Activated naive CD8-positive, alpha-beta T cell treated with anti-CD3 and anti-CD28 coated beads for 36 hours (primary cell): ENCODE results near the gene INTU. TPM values are rescaled to one million over a fixed set of nuclear protein-coding genes. Genes with fewer than 3 reads are reported as not detected.
"Not testable (repeated sequence)": the region's sequence is repeated elsewhere in the genome, so short reads cannot be mapped to it uniquely, and the experiment has no call there.

ENCODE experiments used
- DNase-seq: peaks from one replicate; pipeline ENCODE4 v3.0.0; 2021
- H3K27ac Mint-ChIP-seq: one replicate; pipeline ENCODE4 v1.8.0; 2022; ENCODE audit warnings: mild to moderate bottlenecking, moderate library complexity, mixed read lengths
- H3K27me3 Mint-ChIP-seq: one replicate; pipeline ENCODE4 v1.8.0; 2022; ENCODE audit warnings: mild to moderate bottlenecking, mixed read lengths
- H3K36me3 Mint-ChIP-seq: one replicate; pipeline ENCODE4 v1.8.0; 2021; ENCODE audit warnings: mild to moderate bottlenecking, mixed read lengths
- H3K4me1 Mint-ChIP-seq: one replicate; pipeline ENCODE4 v1.8.0; 2021; ENCODE audit warnings: mixed read lengths
- H3K4me3 Mint-ChIP-seq: one replicate; pipeline ENCODE4 v1.8.0; 2022; ENCODE audit warnings: mild to moderate bottlenecking, moderate library complexity, mixed read lengths
- H3K9me3 Mint-ChIP-seq: one replicate; pipeline ENCODE4 v1.8.0; 2022; ENCODE audit warnings: mixed read lengths
- total RNA-seq, 2 experiments: library from RNA; stranded (reverse); gene quantifications; one replicate each; pipeline ENCODE4 v1.2.3, GENCODE V29; 2021

INTU gene
- total RNA-seq, 2 experiments from 2014 or later: 0.32 to 0.35 TPM

- Mint-ChIP-seq H3K36me3 (no peaks in the 10 kb centered on the region), H3K9me3 (no peaks in the 10 kb centered on the region), H3K4me1 (peaks cover 4% of the 10 kb centered on the region), H3K27ac (no peak overlapping the region), H3K27me3 (peaks cover 63% of the 10 kb centered on the region), H3K4me3 (no peak overlapping the region)
- DNase-seq: no peak
Observed at GRCh38 chr4:127624173-127624572, 8.6 kb upstream of the INTU start.

- DNase-seq: no peak
- Mint-ChIP-seq H3K36me3 (no peaks in the 10 kb centered on the region), H3K4me3 (no peak overlapping the region), H3K9me3 (no peaks in the 10 kb centered on the region), H3K27me3 (peaks cover 66% of the 10 kb centered on the region), H3K27ac (no peak overlapping the region), H3K4me1 (peaks cover 9% of the 10 kb centered on the region)
Observed at GRCh38 chr4:127629371-127629770, 3.4 kb upstream of the INTU start.

GRCh38 chr4:127630152-127630551 is 2.6 kb upstream of the INTU start:
- DNase-seq: no peak
- Mint-ChIP-seq H3K9me3 (no peaks in the 10 kb centered on the region), H3K36me3 (no peaks in the 10 kb centered on the region), H3K27me3 (peaks cover 65% of the 10 kb centered on the region), H3K4me3 (no peak overlapping the region), H3K4me1 (peaks cover 9% of the 10 kb centered on the region), H3K27ac (no peak overlapping the region)

GRCh38 chr4:127631420-127631819 is 1.3 kb upstream of the INTU start:
- H3K27ac Mint-ChIP-seq: no peak overlapping the region
- H3K27me3 Mint-ChIP-seq: peaks cover 63% of the 10 kb centered on the region
- peaks cover 9% of the 10 kb centered on the region for H3K4me1 Mint-ChIP-seq
- no peaks in the 10 kb centered on the region for H3K36me3 Mint-ChIP-seq
- no peak for DNase-seq
- H3K4me3 Mint-ChIP-seq: no peak overlapping the region
- no peaks in the 10 kb centered on the region for H3K9me3 Mint-ChIP-seq

- DNase-seq: no peak
- Mint-ChIP-seq H3K36me3 (no peaks in the 10 kb centered on the region), H3K4me1 (peaks cover 9% of the 10 kb centered on the region), H3K27ac (no peak overlapping the region), H3K9me3 (no peaks in the 10 kb centered on the region), H3K4me3 (no peak overlapping the region), H3K27me3 (peaks cover 48% of the 10 kb centered on the region)
Observed at GRCh38 chr4:127634181-127634580, 1.4 kb downstream of the INTU start.

- H3K4me1 Mint-ChIP-seq: no peaks in the 10 kb centered on the region
- H3K27ac Mint-ChIP-seq: no peak overlapping the region
- no peaks in the 10 kb centered on the region for H3K36me3 Mint-ChIP-seq
- peaks cover 2% of the 10 kb centered on the region for H3K9me3 Mint-ChIP-seq
- no peak for DNase-seq
- peaks cover 6% of the 10 kb centered on the region for H3K27me3 Mint-ChIP-seq
- H3K4me3 Mint-ChIP-seq: no peak overlapping the region
Observed at GRCh38 chr4:127641524-127641923, 8.8 kb downstream of the INTU start.

GRCh38 chr4:127642169-127642568 is 9.4 kb downstream of the INTU start:
- peaks cover 2% of the 10 kb centered on the region for H3K9me3 Mint-ChIP-seq
- H3K27ac Mint-ChIP-seq: no peak overlapping the region
- H3K27me3 Mint-ChIP-seq: no peaks in the 10 kb centered on the region
- no peak overlapping the region for H3K4me3 Mint-ChIP-seq
- H3K36me3 Mint-ChIP-seq: no peaks in the 10 kb centered on the region
- no peaks in the 10 kb centered on the region for H3K4me1 Mint-ChIP-seq
- DNase-seq: no peak

GRCh38 chr4:127643791-127644190 is 11.0 kb downstream of the INTU start:
- H3K9me3 Mint-ChIP-seq: peaks cover 2% of the 10 kb centered on the region
- no peak overlapping the region for H3K27ac Mint-ChIP-seq
- H3K4me3 Mint-ChIP-seq: no peak overlapping the region
- H3K4me1 Mint-ChIP-seq: no peaks in the 10 kb centered on the region
- H3K27me3 Mint-ChIP-seq: no peaks in the 10 kb centered on the region
- no peaks in the 10 kb centered on the region for H3K36me3 Mint-ChIP-seq
- no peak for DNase-seq

GRCh38 chr4:127648061-127648460 is 15.3 kb downstream of the INTU start:
- no peaks in the 10 kb centered on the region for H3K4me1 Mint-ChIP-seq

GRCh38 chr4:127655590-127655989 is 22.8 kb downstream of the INTU start:
- not testable (repeated sequence) for H3K4me1 Mint-ChIP-seq, H3K4me3 Mint-ChIP-seq, H3K36me3 Mint-ChIP-seq, H3K27ac Mint-ChIP-seq, DNase-seq, H3K9me3 Mint-ChIP-seq, H3K27me3 Mint-ChIP-seq

More at GRCh38 chr4:127648061-127648460, 15.3 kb downstream of the INTU start:
- Mint-ChIP-seq H3K4me3 (no peak overlapping the region), H3K27me3 (no peaks in the 10 kb centered on the region), H3K9me3 (peaks cover 2% of the 10 kb centered on the region), H3K36me3 (no peaks in the 10 kb centered on the region), H3K27ac (no peak overlapping the region)
- DNase-seq: no peak

GRCh38 chr4:127656047-127656680 is 23.4 kb downstream of the INTU start:
- no peaks in the 10 kb centered on the region for H3K9me3 Mint-ChIP-seq
- no peaks in the 10 kb centered on the region for H3K36me3 Mint-ChIP-seq
- H3K27me3 Mint-ChIP-seq: no peaks in the 10 kb centered on the region
- H3K4me1 Mint-ChIP-seq: no peaks in the 10 kb centered on the region
- H3K27ac Mint-ChIP-seq: no peak overlapping the region
- H3K4me3 Mint-ChIP-seq: peak overlapping the region; percentile 11
- DNase-seq: no peak

- no peak for DNase-seq
- H3K27me3 Mint-ChIP-seq: no peaks in the 10 kb centered on the region
- no peak overlapping the region for H3K27ac Mint-ChIP-seq
- H3K4me1 Mint-ChIP-seq: no peaks in the 10 kb centered on the region
- H3K36me3 Mint-ChIP-seq: no peaks in the 10 kb centered on the region
- no peak overlapping the region for H3K4me3 Mint-ChIP-seq
- no peaks in the 10 kb centered on the region for H3K9me3 Mint-ChIP-seq
Observed at GRCh38 chr4:127660284-127660885, 27.6 kb downstream of the INTU start.

GRCh38 chr4:127667116-127667515 is 34.4 kb downstream of the INTU start:
- Mint-ChIP-seq H3K4me1 (no peaks in the 10 kb centered on the region), H3K27ac (no peak overlapping the region), H3K9me3 (no peaks in the 10 kb centered on the region), H3K36me3 (no peaks in the 10 kb centered on the region), H3K4me3 (no peak overlapping the region), H3K27me3 (no peaks in the 10 kb centered on the region)
- DNase-seq: no peak

GRCh38 chr4:127667772-127668171 is 35.0 kb downstream of the INTU start:
- Mint-ChIP-seq H3K9me3 (no peaks in the 10 kb centered on the region), H3K27ac (no peak overlapping the region), H3K4me3 (no peak overlapping the region), H3K27me3 (no peaks in the 10 kb centered on the region), H3K36me3 (no peaks in the 10 kb centered on the region), H3K4me1 (no peaks in the 10 kb centered on the region)
- DNase-seq: no peak

- Mint-ChIP-seq H3K36me3 (no peaks in the 10 kb centered on the region), H3K4me1 (no peaks in the 10 kb centered on the region), H3K9me3 (no peaks in the 10 kb centered on the region), H3K4me3 (no peak overlapping the region), H3K27ac (no peak overlapping the region), H3K27me3 (no peaks in the 10 kb centered on the region)
- no peak for DNase-seq
Observed at GRCh38 chr4:127668770-127669169, 36.0 kb downstream of the INTU start.

- Mint-ChIP-seq H3K4me1 (no peaks in the 10 kb centered on the region), H3K27ac (no peak overlapping the region), H3K4me3 (no peak overlapping the region), H3K36me3 (no peaks in the 10 kb centered on the region), H3K27me3 (no peaks in the 10 kb centered on the region), H3K9me3 (no peaks in the 10 kb centered on the region)
- DNase-seq: no peak
Observed at GRCh38 chr4:127669691-127670090, 36.9 kb downstream of the INTU start.
